ENCODE measurements around the gene GRIN2C.

DNA sequence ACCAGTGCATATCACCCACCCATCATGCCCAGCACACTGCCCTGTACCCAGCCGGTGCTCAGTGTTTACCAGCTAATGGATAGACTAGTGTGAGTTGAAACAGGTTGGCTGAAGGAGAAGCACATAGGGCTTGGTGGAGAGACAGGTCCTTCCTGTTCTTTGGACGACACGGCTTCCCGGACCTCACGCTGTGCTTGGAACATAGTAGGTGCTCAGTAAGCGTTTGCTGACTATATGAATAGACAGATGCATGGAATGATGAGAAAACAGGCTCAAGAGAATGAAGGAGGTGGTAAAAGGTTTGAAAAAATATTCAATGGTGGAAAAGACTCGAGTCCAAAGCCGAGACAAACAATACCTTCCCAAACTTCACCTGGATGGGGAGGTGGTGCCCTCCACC is 40.5 kb upstream of the GRIN2C start:
- no peak for TF ChIP-seq EZH2 (IDR thresholded peaks at IDR 0.05)
- TF ChIP-seq POLR2AphosphoS5 (IDR thresholded peaks at IDR 0.05; ENCODE audit: borderline replicate concordance, low read depth, low read length): no peak

Data from SK-N-MC (cell line).